ENCODE data around the gene USP40.

GRCh38 chr2:233532971-233533370, 33.6 kb downstream of the USP40 start:
- TF ChIP-seq EZH2phosphoT487 (conservative IDR thresholded peaks at IDR 0.05; ENCODE audit: low read length) (no peak), CTCF (IDR thresholded peaks at IDR 0.05; ENCODE audit: insufficient read depth, low read length, poor library complexity, severe bottlenecking) (no peak)
